Measurements from ENCODE around the gene TRPC1.

TRPC1 gene

DNA sequence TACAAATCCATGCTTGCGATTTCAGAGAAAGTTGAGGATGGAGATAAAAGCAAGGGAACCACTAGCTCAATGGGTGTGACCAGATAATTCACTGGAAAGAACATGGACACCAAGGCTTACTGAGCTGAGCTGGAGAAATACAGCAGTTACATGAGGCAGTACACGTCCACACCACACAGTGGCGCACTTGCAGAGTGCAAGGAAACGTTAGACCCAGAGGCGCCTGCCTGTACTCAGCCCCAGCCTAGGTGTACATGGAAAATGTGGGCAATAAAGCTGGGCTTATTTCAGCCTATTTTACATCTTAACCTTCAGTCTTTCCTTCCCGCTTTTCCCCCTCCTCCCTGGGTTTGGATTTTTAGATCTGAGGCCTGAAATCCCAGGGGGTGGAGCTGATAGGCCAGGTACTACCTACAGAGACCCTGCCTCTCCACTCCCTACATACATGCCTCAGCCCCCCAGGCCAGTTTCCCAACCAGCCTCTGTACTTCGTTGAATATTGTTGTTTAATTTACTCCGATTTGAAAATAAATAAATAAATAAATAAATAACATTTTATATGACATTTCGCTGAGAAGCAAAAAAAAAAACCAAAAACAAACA is 105.0 kb downstream of the TRPC1 start:
- H2BK12ac ChIP-seq (ENCODE audit: low read length in 2 of 2), result no peak overlapping the region
- H3K4ac ChIP-seq (ENCODE audit: low read depth in 1 of 2, low read length in 2 of 2), result no peak overlapping the region
- H3K4me2 ChIP-seq (ENCODE audit: low read length, poor library complexity, severe bottlenecking), result no peak overlapping the region
- H4K91ac ChIP-seq (ENCODE audit: low read length), result no peak overlapping the region
- peak; percentile 71 for DNase-seq
- H3K4me3 ChIP-seq (ENCODE audit: insufficient read depth in 1 of 2, low read depth in 1 of 2, low read length in 2 of 2), result no peak overlapping the region
- no peaks in the 10 kb centered on the region for H3K79me1 ChIP-seq (replicated peaks; ENCODE audit: low read length, poor library complexity, severe bottlenecking)
- no peak overlapping the region for H3K27ac ChIP-seq (ENCODE audit: low read length, poor library complexity, severe bottlenecking)
- H3K9ac ChIP-seq (ENCODE audit: low read length), result no peak overlapping the region
- H2AFZ ChIP-seq (ENCODE audit: low read depth, low read length), result no peak overlapping the region
- H3K18ac ChIP-seq (ENCODE audit: low read depth in 1 of 2, low read length in 2 of 2), result no peak overlapping the region
- no peaks in the 10 kb centered on the region for H3K27me3 ChIP-seq (ENCODE audit: control insufficient read depth in 1 of 2, insufficient read depth in 1 of 2, low read length in 2 of 2)
- no peak overlapping the region for H4K8ac ChIP-seq (ENCODE audit: low read length)
- no peak overlapping the region for H2BK15ac ChIP-seq (ENCODE audit: low read depth, poor library complexity, severe bottlenecking)
- no peaks in the 10 kb centered on the region for H3K4me1 ChIP-seq (ENCODE audit: control insufficient read depth, insufficient read depth, low read depth, low read length)
- 19% methylated on average over 6 of the region's 9 CpGs for WGBS
- H2AK5ac ChIP-seq (ENCODE audit: low read length, severe bottlenecking), result no peak overlapping the region
- no peak overlapping the region for H2BK5ac ChIP-seq (ENCODE audit: low read depth, low read length, poor library complexity, severe bottlenecking)
- no peak overlapping the region for H3K23ac ChIP-seq (ENCODE audit: low read length in 2 of 2)
- H3K36me3 ChIP-seq (ENCODE audit: control insufficient read depth in 1 of 2, insufficient read depth in 2 of 2, low read depth in 1 of 2, low read length in 2 of 2), result peaks cover 0 to 5% of the 10 kb centered on the region in 2 experiments
- no peak overlapping the region for H2BK120ac ChIP-seq (ENCODE audit: low read depth, low read length)
- H3K14ac ChIP-seq (ENCODE audit: low read length in 2 of 2), result no peak overlapping the region
- H3K9me3 ChIP-seq (ENCODE audit: control insufficient read depth, low read length), result no peaks in the 10 kb centered on the region

DNA sequence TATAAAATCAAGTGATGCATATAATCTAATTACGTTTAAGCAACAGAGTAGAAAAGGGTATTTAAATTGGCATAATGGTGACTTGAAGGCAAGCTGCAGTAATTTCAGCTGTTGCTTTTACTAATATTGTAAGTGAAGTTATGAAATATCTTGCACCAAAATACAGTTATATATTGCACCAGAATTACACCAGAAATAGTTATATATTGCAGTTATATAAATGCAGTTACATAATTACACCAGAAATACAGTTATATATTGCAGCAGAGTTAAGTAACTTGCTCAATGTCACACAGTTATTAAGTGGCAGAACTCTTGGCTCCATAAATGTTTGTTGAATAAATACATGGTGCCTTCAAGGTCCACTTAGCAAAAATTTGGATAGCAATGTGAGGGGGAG is 113.7 kb downstream of the TRPC1 start:
- Histone ChIP-seq H4K91ac (ENCODE audit: low read length) (no peak overlapping the region), H3K4ac (ENCODE audit: low read depth in 1 of 2, low read length in 2 of 2) (no peak overlapping the region), H3K9ac (ENCODE audit: low read length) (no peak overlapping the region), H3K4me3 (ENCODE audit: insufficient read depth in 1 of 2, low read depth in 1 of 2, low read length in 2 of 2) (no peak overlapping the region), H3K4me2 (ENCODE audit: low read length, poor library complexity, severe bottlenecking) (no peak overlapping the region), H3K23ac (ENCODE audit: low read length in 2 of 2) (no peak overlapping the region), H3K14ac (ENCODE audit: low read length in 2 of 2) (no peak overlapping the region), H3K79me1 (replicated peaks; ENCODE audit: low read length, poor library complexity, severe bottlenecking) (no peaks in the 10 kb centered on the region), H3K4me1 (ENCODE audit: control insufficient read depth, insufficient read depth, low read depth, low read length) (no peaks in the 10 kb centered on the region), H3K36me3 (ENCODE audit: control insufficient read depth in 1 of 2, insufficient read depth in 2 of 2, low read depth in 1 of 2, low read length in 2 of 2) (peaks cover 0 to 26% of the 10 kb centered on the region in 2 experiments), H2AK5ac (ENCODE audit: low read length, severe bottlenecking) (no peak overlapping the region), H3K9me3 (ENCODE audit: control insufficient read depth, low read length) (no peaks in the 10 kb centered on the region), H2BK15ac (ENCODE audit: low read depth, poor library complexity, severe bottlenecking) (no peak overlapping the region), H4K8ac (ENCODE audit: low read length) (no peak overlapping the region), H2BK5ac (ENCODE audit: low read depth, low read length, poor library complexity, severe bottlenecking) (no peak overlapping the region), H2BK120ac (ENCODE audit: low read depth, low read length) (no peak overlapping the region), H2AFZ (ENCODE audit: low read depth, low read length) (no peak overlapping the region), H3K27me3 (ENCODE audit: control insufficient read depth in 1 of 2, insufficient read depth in 1 of 2, low read length in 2 of 2) (no peaks in the 10 kb centered on the region), H3K18ac (ENCODE audit: low read depth in 1 of 2, low read length in 2 of 2) (no peak overlapping the region), H2BK12ac (ENCODE audit: low read length in 2 of 2) (no peak overlapping the region), H3K27ac (ENCODE audit: low read length, poor library complexity, severe bottlenecking) (no peak overlapping the region)
- 100% methylated on average over 1 of the region's 1 CpG for WGBS
- no peak for DNase-seq

DNA sequence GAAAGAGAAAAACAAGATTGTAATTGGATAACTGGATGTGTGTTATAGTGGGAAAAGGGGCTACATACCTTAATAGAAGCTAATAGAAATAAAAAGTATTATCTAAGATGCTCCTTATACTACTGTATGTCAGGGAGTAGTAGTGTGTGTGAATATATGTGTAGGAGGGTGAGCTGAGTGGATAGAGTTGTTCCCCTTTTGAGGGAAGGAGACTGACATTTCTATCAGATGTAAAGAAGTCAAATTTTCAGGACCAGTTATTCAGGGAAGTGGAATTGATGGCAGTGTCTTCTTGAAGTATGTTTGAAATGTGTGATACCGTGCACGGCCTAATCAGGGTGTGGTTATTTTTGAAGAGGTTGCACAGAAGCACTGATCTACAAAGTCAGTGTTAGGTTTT is 116.0 kb downstream of the TRPC1 start:
- Histone ChIP-seq H3K4me2 (ENCODE audit: low read length, poor library complexity, severe bottlenecking) (no peak overlapping the region), H3K27me3 (ENCODE audit: control insufficient read depth in 1 of 2, insufficient read depth in 1 of 2, low read length in 2 of 2) (no peaks in the 10 kb centered on the region), H3K4me1 (ENCODE audit: control insufficient read depth, insufficient read depth, low read depth, low read length) (no peaks in the 10 kb centered on the region), H3K4me3 (ENCODE audit: insufficient read depth in 1 of 2, low read depth in 1 of 2, low read length in 2 of 2) (no peak overlapping the region), H2BK5ac (ENCODE audit: low read depth, low read length, poor library complexity, severe bottlenecking) (no peak overlapping the region), H2AFZ (ENCODE audit: low read depth, low read length) (no peak overlapping the region), H3K4ac (ENCODE audit: low read depth in 1 of 2, low read length in 2 of 2) (no peak overlapping the region), H2BK15ac (ENCODE audit: low read depth, poor library complexity, severe bottlenecking) (no peak overlapping the region), H4K8ac (ENCODE audit: low read length) (no peak overlapping the region), H2BK12ac (ENCODE audit: low read length in 2 of 2) (no peak overlapping the region), H3K23ac (ENCODE audit: low read length in 2 of 2) (no peak overlapping the region), H3K79me1 (replicated peaks; ENCODE audit: low read length, poor library complexity, severe bottlenecking) (no peaks in the 10 kb centered on the region), H4K91ac (ENCODE audit: low read length) (no peak overlapping the region), H3K9me3 (ENCODE audit: control insufficient read depth, low read length) (no peaks in the 10 kb centered on the region), H3K36me3 (ENCODE audit: control insufficient read depth in 1 of 2, insufficient read depth in 2 of 2, low read depth in 1 of 2, low read length in 2 of 2) (peaks cover 0 to 30% of the 10 kb centered on the region in 2 experiments), H3K14ac (ENCODE audit: low read length in 2 of 2) (no peak overlapping the region), H3K9ac (ENCODE audit: low read length) (no peak overlapping the region), H3K18ac (ENCODE audit: low read depth in 1 of 2, low read length in 2 of 2) (no peak overlapping the region), H3K27ac (ENCODE audit: low read length, poor library complexity, severe bottlenecking) (no peak overlapping the region), H2BK120ac (ENCODE audit: low read depth, low read length) (no peak overlapping the region), H2AK5ac (ENCODE audit: low read length, severe bottlenecking) (no peak overlapping the region)
- WGBS, result no CpG with 5 or more reads among the region's 2 CpGs
- no peak for DNase-seq

DNA sequence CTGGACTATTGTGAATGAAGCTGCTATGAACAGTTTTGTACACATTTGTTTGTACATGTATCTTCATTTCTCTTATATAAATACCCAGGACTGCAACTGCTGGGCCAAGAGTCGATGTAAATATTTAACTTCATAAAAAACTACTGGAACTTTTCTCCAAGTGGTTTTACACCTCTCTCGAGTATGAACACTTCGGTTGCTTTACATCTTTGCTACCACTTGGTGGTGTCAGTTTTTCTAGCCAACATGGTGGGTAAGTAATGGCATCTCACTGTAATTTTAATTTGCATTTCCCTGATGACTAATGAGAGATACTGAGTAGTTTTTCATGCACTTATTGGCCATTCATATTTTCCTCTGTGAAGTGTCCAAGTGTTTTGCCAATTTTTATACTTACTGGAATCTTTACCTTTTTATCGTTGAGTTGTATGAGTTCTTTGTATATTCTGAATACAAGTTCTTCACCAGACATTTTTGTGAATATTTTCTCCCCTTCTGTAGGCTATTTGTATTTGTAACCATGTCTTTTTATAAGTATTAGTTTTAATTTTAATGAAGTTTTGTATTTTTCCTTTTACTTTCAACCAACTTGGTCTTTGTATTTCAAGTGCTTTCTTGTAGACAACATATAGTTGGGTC is 120.6 kb downstream of the TRPC1 start:
- no peaks in the 10 kb centered on the region for H3K9me3 ChIP-seq (ENCODE audit: control insufficient read depth, low read length)
- no peak overlapping the region for H2BK120ac ChIP-seq (ENCODE audit: low read depth, low read length)
- H3K9ac ChIP-seq (ENCODE audit: low read length), result peak overlapping the region; percentile 8
- H3K79me1 ChIP-seq (replicated peaks; ENCODE audit: low read length, poor library complexity, severe bottlenecking), result no peaks in the 10 kb centered on the region
- no peaks in the 10 kb centered on the region for H3K4me1 ChIP-seq (ENCODE audit: control insufficient read depth, insufficient read depth, low read depth, low read length)
- no peak overlapping the region for H2AFZ ChIP-seq (ENCODE audit: low read depth, low read length)
- no peak overlapping the region for H2BK15ac ChIP-seq (ENCODE audit: low read depth, poor library complexity, severe bottlenecking)
- H2BK12ac ChIP-seq (ENCODE audit: low read length in 2 of 2), result no peak overlapping the region
- H3K36me3 ChIP-seq (ENCODE audit: control insufficient read depth in 1 of 2, insufficient read depth in 2 of 2, low read depth in 1 of 2, low read length in 2 of 2), result peaks cover 3 to 32% of the 10 kb centered on the region in 2 experiments
- WGBS, result 13% methylated on average over 1 of the region's 4 CpGs
- no peak overlapping the region for H3K4me2 ChIP-seq (ENCODE audit: low read length, poor library complexity, severe bottlenecking)
- H2AK5ac ChIP-seq (ENCODE audit: low read length, severe bottlenecking), result no peak overlapping the region
- no peak overlapping the region for H4K91ac ChIP-seq (ENCODE audit: low read length)
- H3K27me3 ChIP-seq (ENCODE audit: control insufficient read depth in 1 of 2, insufficient read depth in 1 of 2, low read length in 2 of 2), result no peaks in the 10 kb centered on the region
- no peak overlapping the region for H3K14ac ChIP-seq (ENCODE audit: low read length in 2 of 2)
- H3K18ac ChIP-seq (ENCODE audit: low read depth in 1 of 2, low read length in 2 of 2), result no peak overlapping the region
- H2BK5ac ChIP-seq (ENCODE audit: low read depth, low read length, poor library complexity, severe bottlenecking), result no peak overlapping the region
- H4K8ac ChIP-seq (ENCODE audit: low read length), result no peak overlapping the region
- H3K4me3 ChIP-seq (ENCODE audit: insufficient read depth in 1 of 2, low read depth in 1 of 2, low read length in 2 of 2), result no peak overlapping the region
- peak; percentile 48 for DNase-seq
- no peak overlapping the region for H3K23ac ChIP-seq (ENCODE audit: low read length in 2 of 2)
- no peak overlapping the region for H3K4ac ChIP-seq (ENCODE audit: low read depth in 1 of 2, low read length in 2 of 2)
- no peak overlapping the region for H3K27ac ChIP-seq (ENCODE audit: low read length, poor library complexity, severe bottlenecking)

Measured in mesenchymal stem cell (in vitro differentiated cells and primary cell).